SK-N-SH (cell line): ENCODE results near the gene OR2AP1. TPM values are rescaled to one million over a fixed set of nuclear protein-coding genes. Genes with fewer than 3 reads are reported as not detected.
"Not testable (repeated sequence)": the region's sequence is repeated elsewhere in the genome, so short reads cannot be mapped to it uniquely, and the experiment has no call there.

ENCODE experiments used
- CTCF ChIA-PET: fragments of 300-600, 350-600 bp; formaldehyde crosslinking; extraction: SDS; loops from one replicate; lab custom pipeline; 2021; lab: Yijun Ruan, JAX
- POLR2A ChIA-PET: fragments of 350-600 bp; sonication (Branson Sonifier 250); formaldehyde crosslinking; extraction: SDS; loops from one replicate; lab custom pipeline; 2020; ENCODE audit warnings: antibody characterized with exemption, inconsistent platforms; lab: Yijun Ruan, JAX
- DNase-seq: peaks from one replicate; pipeline ENCODE4 v3.0.0; 2012
- H2AFZ ChIP-seq: fragments of 200-600 bp; sonication (generic); 2 replicates; pipeline ENCODE4 v1.8.1; 2016; ENCODE audit warnings: antibody characterized with exemption, mild to moderate bottlenecking, low read depth
- H3F3A ChIP-seq: fragments of 200-600 bp; sonication (generic); replicated peaks from 2 replicates; pipeline ENCODE3; 2016; ENCODE audit warnings: antibody characterized with exemption, mild to moderate bottlenecking; ENCODE audit not compliant: insufficient read depth
- H3K27ac ChIP-seq, 2 experiments: fragments of 200-500 bp in 1 of 2; fragments of 200-600 bp in 1 of 2; sonication (Bioruptor generic) in 1 of 2; sonication (generic), shearing (Covaris generic) in 1 of 2; 2 replicates each; pipeline versions ENCODE4 v1.5.1 to v1.6.1; 2014 to 2016; ENCODE audit warnings: low read depth in 2 of 2, inconsistent platforms in 1 of 2, low read length in 1 of 2, mild to moderate bottlenecking in 1 of 2, mixed read lengths in 1 of 2
- H3K27me3 ChIP-seq: fragments of 200-600 bp; sonication (generic), shearing (Covaris generic); 2 replicates; pipeline ENCODE4 v1.6.1; 2016; ENCODE audit warnings: mixed run types; ENCODE audit not compliant: insufficient read depth
- H3K36me3 ChIP-seq, 2 experiments: fragments of 200-500 bp in 1 of 2; fragments of 200-600 bp in 1 of 2; sonication (Bioruptor generic) in 1 of 2; sonication (generic) in 1 of 2; replicated peaks in 1 of 2; 2 replicates each; pipeline versions ENCODE3 to v1.5.1; 2014 to 2016; ENCODE audit warnings: low read length in 1 of 2, mild to moderate bottlenecking in 1 of 2; ENCODE audit not compliant: insufficient read depth in 2 of 2, control insufficient read depth in 1 of 2
- H3K4me1 ChIP-seq, 2 experiments: fragments of 200-500 bp in 1 of 2; fragments of 200-600 bp in 1 of 2; sonication (Bioruptor generic) in 1 of 2; sonication (generic), shearing (Covaris generic) in 1 of 2; 2 replicates each; pipeline versions ENCODE4 v1.5.1 to v1.6.1; 2014 to 2016; ENCODE audit warnings: low read depth in 1 of 2, low read length in 1 of 2, mixed run types in 1 of 2; ENCODE audit not compliant: insufficient read depth in 2 of 2, control insufficient read depth in 1 of 2
- H3K4me2 ChIP-seq: fragments of 200-600 bp; sonication (generic), shearing (Covaris generic); 2 replicates; pipeline ENCODE4 v1.6.1; 2017; ENCODE audit warnings: mixed run types
- H3K4me3 ChIP-seq, 2 experiments: fragments of 200-500 bp in 1 of 2; fragments of 200-600 bp in 1 of 2; sonication (Bioruptor generic) in 1 of 2; sonication (generic), shearing (Covaris generic) in 1 of 2; 2 replicates each; pipeline versions ENCODE4 v1.5.1 to v1.8.1; 2014 to 2016; ENCODE audit warnings: low read depth in 2 of 2, inconsistent platforms in 1 of 2, low read length in 1 of 2, mild to moderate bottlenecking in 1 of 2, mixed read lengths in 1 of 2, moderate library complexity in 1 of 2
- H3K79me2 ChIP-seq: fragments of 200-600 bp; sonication (generic); 2 replicates; pipeline ENCODE4 v1.8.1; 2017; ENCODE audit warnings: mild to moderate bottlenecking; ENCODE audit not compliant: insufficient read depth
- H3K9ac ChIP-seq: fragments of 200-600 bp; sonication (generic); 2 replicates; pipeline ENCODE4 v1.6.1; 2017; ENCODE audit warnings: mixed run types
- H3K9me2 ChIP-seq: fragments of 200-600 bp; sonication (generic); 2 replicates; pipeline ENCODE4 v1.6.1; 2017; ENCODE audit warnings: mixed run types
- H3K9me3 ChIP-seq: fragments of 200-600 bp; sonication (generic); 2 replicates; pipeline ENCODE4 v1.6.1; 2017; ENCODE audit warnings: mixed run types, mild to moderate bottlenecking, moderate library complexity
- H4K20me1 ChIP-seq: fragments of 200-600 bp; sonication (generic); 2 replicates; pipeline ENCODE4 v1.6.1; 2017; ENCODE audit warnings: mild to moderate bottlenecking, mixed run types; ENCODE audit not compliant: insufficient read depth
- CTCF ChIP-seq: fragments of 200-600 bp; sonication (generic); IDR thresholded peaks from 2 replicates; pipeline ENCODE4 v1.6.1; 2017; ENCODE audit warnings: antibody characterized with exemption, mild to moderate bottlenecking, moderate library complexity
- ELF1 ChIP-seq: IDR thresholded peaks from 2 replicates; pipeline ENCODE4 v1.4.0; 2012
- GABPA ChIP-seq: IDR thresholded peaks from 2 replicates; pipeline ENCODE4 v1.4.0; 2012; ENCODE audit warnings: low read depth, mild to moderate bottlenecking
- JUND ChIP-seq: IDR thresholded peaks from 2 replicates; pipeline ENCODE4 v1.4.0; 2012
- POLR2AphosphoS5 ChIP-seq: IDR thresholded peaks from 2 replicates; pipeline ENCODE4 v1.6.1; 2012; ENCODE audit warnings: low read depth, low read length
- RCOR1 ChIP-seq: fragments of 150-350 bp; IDR thresholded peaks from 2 replicates; pipeline ENCODE4 v1.6.1; 2017; ENCODE audit warnings: antibody characterized with exemption, low read length
- RXRA ChIP-seq: IDR thresholded peaks from 2 replicates; pipeline ENCODE4 v1.4.0; 2012; ENCODE audit warnings: low read depth, mild to moderate bottlenecking, borderline replicate concordance
- SIN3A ChIP-seq: IDR thresholded peaks from 2 replicates; pipeline ENCODE4 v1.6.1; 2012; ENCODE audit warnings: low read depth, mild to moderate bottlenecking, low read length, moderate library complexity, borderline replicate concordance
- USF1 ChIP-seq: IDR thresholded peaks from 2 replicates; pipeline ENCODE4 v1.4.0; 2012; ENCODE audit warnings: low read depth, borderline replicate concordance
- ZBTB33 ChIP-seq: IDR thresholded peaks from 2 replicates; pipeline ENCODE4 v1.4.0; 2012; ENCODE audit warnings: low read depth, borderline replicate concordance
- WGBS: methylation state at CpG from one replicate; pipeline ENCODE4 v1.1.6; 2017; ENCODE audit warnings: low lambda C conversion rate; 5-methylcytosine and 5-hydroxymethylcytosine counted together
- polyA plus RNA-seq, 3 experiments: library from polyadenylated mRNA; depleted of rRNA; stranded (reverse); fragments of >200 nt; gene quantifications; 2 replicates each; pipeline ENCODE4 v1.2.3, GENCODE V29; 2012

The OR2AP1 gene
- polyA plus RNA-seq, 1 of the 3 experiments (the other 2 are of a cell fraction), result not detected

- TF ChIP-seq USF1 (no peak), ZBTB33 (no peak)
These were observed 18.0 kb upstream of the OR2AP1 start (continued) for GRCh38 chr12:55554296-55554695.

GRCh38 chr12:55570060-55570459 is 2.2 kb upstream of the OR2AP1 start:
- H3K4me1 ChIP-seq, H3K4me2 ChIP-seq, H4K20me1 ChIP-seq, H3K27ac ChIP-seq, H3K9me3 ChIP-seq, POLR2A ChIA-PET, H3K4me3 ChIP-seq, DNase-seq, H3K9ac ChIP-seq, H3F3A ChIP-seq, H3K9me2 ChIP-seq, CTCF ChIA-PET, H2AFZ ChIP-seq, H3K79me2 ChIP-seq, H3K36me3 ChIP-seq, H3K27me3 ChIP-seq: not testable (repeated sequence)

GRCh38 chr12:55570689-55571088 is 1.6 kb upstream of the OR2AP1 start:
- 3% methylated on average over 1 of the region's 1 CpG for WGBS
- H3K27me3 ChIP-seq, H3F3A ChIP-seq, H3K36me3 ChIP-seq, DNase-seq, H4K20me1 ChIP-seq, H3K9ac ChIP-seq, H3K4me2 ChIP-seq, H3K9me3 ChIP-seq, CTCF ChIA-PET, H3K27ac ChIP-seq, H2AFZ ChIP-seq, H3K9me2 ChIP-seq, H3K79me2 ChIP-seq, H3K4me3 ChIP-seq, H3K4me1 ChIP-seq, POLR2A ChIA-PET: not testable (repeated sequence)

GRCh38 chr12:55582066-55582465 is 9.8 kb downstream of the OR2AP1 start:
- Histone ChIP-seq H3K9ac (no peak overlapping the region), H3K27ac (no peak overlapping the region), H2AFZ (no peak overlapping the region), H3K27me3 (no peaks in the 10 kb centered on the region), H3F3A (no peaks in the 10 kb centered on the region), H3K4me1 (no peaks in the 10 kb centered on the region), H3K9me2 (no peaks in the 10 kb centered on the region), H3K9me3 (no peaks in the 10 kb centered on the region), H3K4me3 (no peak overlapping the region), H3K36me3 (no peaks in the 10 kb centered on the region), H4K20me1 (no peaks in the 10 kb centered on the region), H3K79me2 (no peaks in the 10 kb centered on the region), H3K4me2 (no peak overlapping the region)
- TF ChIP-seq GABPA, result no peak
- no peak for TF ChIP-seq POLR2AphosphoS5
- no peak for TF ChIP-seq JUND
- TF ChIP-seq RCOR1, result no peak
- TF ChIP-seq CTCF, result no peak
- no peak for TF ChIP-seq SIN3A
- TF ChIP-seq USF1, result no peak
- no peak for TF ChIP-seq ELF1
- TF ChIP-seq RXRA, result no peak
- ChIA-PET POLR2A (no interaction called here), CTCF (no interaction called here)
- 5% methylated on average over 2 of the region's 2 CpGs for WGBS
- no peak for DNase-seq
